Keratinocyte (primary cell): ENCODE data around the gene FHIP1A. TPM values are rescaled to one million over a fixed set of nuclear protein-coding genes. Genes with fewer than 3 reads are reported as not detected.

Source experiments
- DNase-seq: peaks from one replicate; pipeline ENCODE4 v3.0.0-alpha.2; 2011; ENCODE audit warnings: low read depth, missing footprints, low spot score
- FAIRE-seq: peaks from 2 replicates; lab custom pipeline; 2011; peaks lifted over from hg19 to GRCh38; lab: Jason Lieb, UNC
- H2AFZ ChIP-seq: 2 replicates; pipeline ENCODE4 v1.6.0; 2012; ENCODE audit warnings: low read length, control low read depth, inconsistent platforms; ENCODE audit not compliant: control insufficient read depth
- H3K27ac ChIP-seq: 2 replicates; pipeline ENCODE4 v1.5.1; 2011; ENCODE audit warnings: low read length; ENCODE audit not compliant: control insufficient read depth, insufficient read depth
- H3K27me3 ChIP-seq: 3 replicates; pipeline ENCODE4 v1.6.0; 2011; ENCODE audit warnings: low read length; ENCODE audit not compliant: control insufficient read depth, insufficient read depth; ENCODE audit errors: extremely low read depth
- H3K36me3 ChIP-seq, 2 experiments: 2 replicates in 1 of 2; 3 replicates in 1 of 2; pipeline ENCODE4 v1.5.1; 2011; ENCODE audit warnings: low read length in 2 of 2, mild to moderate bottlenecking in 1 of 2; ENCODE audit not compliant: control insufficient read depth in 2 of 2, insufficient read depth in 2 of 2; ENCODE audit errors: extremely low read depth in 1 of 2
- H3K4me1 ChIP-seq: 3 replicates; pipeline ENCODE4 v1.5.1; 2011; ENCODE audit warnings: low read length; ENCODE audit not compliant: control insufficient read depth, insufficient read depth; ENCODE audit errors: extremely low read depth
- H3K4me2 ChIP-seq: 3 replicates; pipeline ENCODE4 v1.6.0; 2011; ENCODE audit warnings: low read depth, low read length; ENCODE audit not compliant: control insufficient read depth, insufficient read depth; ENCODE audit errors: extremely low read depth
- H3K4me3 ChIP-seq, 3 experiments: fragments of 200-600 bp in 1 of 3; sonication (generic) in 1 of 3; 2 replicates in 2 of 3; 3 replicates in 1 of 3; pipeline ENCODE4 v1.5.1; 2011 to 2016; ENCODE audit warnings: low read length in 3 of 3, mild to moderate bottlenecking in 3 of 3, control low read depth in 2 of 3, inconsistent platforms in 1 of 3, low read depth in 1 of 3, mixed read lengths in 1 of 3, mixed run types in 1 of 3, moderate library complexity in 1 of 3; ENCODE audit not compliant: control insufficient read depth in 2 of 3, insufficient read depth in 2 of 3; ENCODE audit errors: extremely low read depth in 1 of 3
- H3K79me2 ChIP-seq: 2 replicates; pipeline ENCODE4 v1.6.0; 2012; ENCODE audit warnings: low read length; ENCODE audit not compliant: control insufficient read depth, insufficient read depth
- H3K9ac ChIP-seq: 3 replicates; pipeline ENCODE4 v1.6.0; 2011; ENCODE audit warnings: low read length; ENCODE audit not compliant: control insufficient read depth, insufficient read depth; ENCODE audit errors: extremely low read depth
- H3K9me1 ChIP-seq: 3 replicates; pipeline ENCODE4 v1.6.0; 2011; ENCODE audit warnings: low read length; ENCODE audit not compliant: control insufficient read depth, insufficient read depth; ENCODE audit errors: extremely low read depth
- H3K9me3 ChIP-seq: 2 replicates; pipeline ENCODE4 v1.5.1; 2012; ENCODE audit warnings: low read depth, low read length; ENCODE audit not compliant: control insufficient read depth
- H4K20me1 ChIP-seq: 3 replicates; pipeline ENCODE4 v1.6.0; 2011; ENCODE audit warnings: low read length; ENCODE audit not compliant: control insufficient read depth, insufficient read depth; ENCODE audit errors: extremely low read depth
- EZH2 ChIP-seq: IDR thresholded peaks from one replicate; pipeline ENCODE4 v1.6.1; 2012; ENCODE audit warnings: inconsistent platforms, mild to moderate bottlenecking, low read length, moderate library complexity
- dilution Hi-C: fragments of 300-500 bp; cut with MboI; formaldehyde crosslinking; loops from one replicate; pipeline ENCODE4 v1.7.0; 2020; ENCODE audit warnings: low sequenced_read_pairs; ENCODE audit not compliant: extremely low pct_ligation_motif_present
- polyA plus RNA-seq, 5 experiments: library from polyadenylated mRNA; depleted of rRNA in 3 of 5; stranded (reverse) in 3 of 5; stranded (forward) in 1 of 5; unstranded in 1 of 5; fragments of >200 nt; gene quantifications; 1 replicate in 1 of 5; 2 replicates in 3 of 5; 3 replicates in 1 of 5; pipeline versions ENCODE4 v1.2.1 to v1.2.3, GENCODE V29; 2011 to 2012; ENCODE audit warnings: missing spikeins in 2 of 5, low read depth in 1 of 5, low replicate concordance in 1 of 5
- TF ChIP-seq, protein P1 (sequence below), 3 experiments: IDR thresholded peaks in 1 of 3; conservative IDR thresholded peaks in 1 of 3; optimal IDR thresholded peaks in 1 of 3; 2 replicates in 2 of 3; 3 replicates in 1 of 3; pipeline versions ENCODE3 to v1.5.1; 2011; ENCODE audit warnings: low read length in 3 of 3, mild to moderate bottlenecking in 3 of 3, moderate library complexity in 2 of 3, control low read depth in 1 of 3, inconsistent platforms in 1 of 3; ENCODE audit not compliant: insufficient read depth in 2 of 3; ENCODE audit errors: extremely low read depth in 1 of 3

FHIP1A gene
- polyA plus RNA-seq, 1 donor (not counting 4 experiments of a cell fraction or from before 2014, with no cell fraction given), result 13.4 TPM

DNA sequence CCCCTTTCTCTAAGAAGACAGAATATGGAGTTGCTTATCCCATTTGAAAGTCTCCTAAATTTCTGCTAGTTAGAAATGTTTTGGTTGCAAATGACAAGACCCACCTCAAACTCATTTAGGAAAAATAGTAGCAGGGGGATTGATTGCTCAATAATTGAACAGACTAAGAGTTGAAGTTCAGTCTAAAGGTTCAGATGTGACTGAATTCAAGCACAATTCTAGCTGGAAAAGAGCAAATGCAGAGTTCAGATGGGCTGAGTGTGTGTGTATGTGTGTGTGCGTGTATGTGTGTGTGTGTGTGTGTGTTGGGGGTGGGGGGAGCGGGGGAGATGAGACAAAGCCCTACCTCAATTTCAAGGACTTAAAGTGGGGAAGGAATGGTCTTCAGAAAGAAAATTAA, 47.9 kb upstream of the FHIP1A start:
- dilution Hi-C loops, result no loop called here
- no peaks in the 10 kb centered on the region for H3K79me2 ChIP-seq
- no peaks in the 10 kb centered on the region for H3K9me1 ChIP-seq
- peaks cover 12% of the 10 kb centered on the region for H3K4me1 ChIP-seq
- no peaks in the 10 kb centered on the region for H4K20me1 ChIP-seq
- no peak overlapping the region for H3K4me2 ChIP-seq
- H3K27ac ChIP-seq, result no peak overlapping the region
- no peaks in the 10 kb centered on the region for H3K36me3 ChIP-seq
- FAIRE-seq (no peak), DNase-seq (no peak)
- TF ChIP-seq, protein P1, sequence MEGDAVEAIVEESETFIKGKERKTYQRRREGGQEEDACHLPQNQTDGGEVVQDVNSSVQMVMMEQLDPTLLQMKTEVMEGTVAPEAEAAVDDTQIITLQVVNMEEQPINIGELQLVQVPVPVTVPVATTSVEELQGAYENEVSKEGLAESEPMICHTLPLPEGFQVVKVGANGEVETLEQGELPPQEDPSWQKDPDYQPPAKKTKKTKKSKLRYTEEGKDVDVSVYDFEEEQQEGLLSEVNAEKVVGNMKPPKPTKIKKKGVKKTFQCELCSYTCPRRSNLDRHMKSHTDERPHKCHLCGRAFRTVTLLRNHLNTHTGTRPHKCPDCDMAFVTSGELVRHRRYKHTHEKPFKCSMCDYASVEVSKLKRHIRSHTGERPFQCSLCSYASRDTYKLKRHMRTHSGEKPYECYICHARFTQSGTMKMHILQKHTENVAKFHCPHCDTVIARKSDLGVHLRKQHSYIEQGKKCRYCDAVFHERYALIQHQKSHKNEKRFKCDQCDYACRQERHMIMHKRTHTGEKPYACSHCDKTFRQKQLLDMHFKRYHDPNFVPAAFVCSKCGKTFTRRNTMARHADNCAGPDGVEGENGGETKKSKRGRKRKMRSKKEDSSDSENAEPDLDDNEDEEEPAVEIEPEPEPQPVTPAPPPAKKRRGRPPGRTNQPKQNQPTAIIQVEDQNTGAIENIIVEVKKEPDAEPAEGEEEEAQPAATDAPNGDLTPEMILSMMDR (optimal IDR thresholded peaks at IDR 0.05 in 1 of 3, IDR thresholded peaks at IDR 0.05 in 1 of 3, conservative IDR thresholded peaks at IDR 0.05 in 1 of 3; ENCODE audit: extremely low read depth in 1 of 3, insufficient read depth in 2 of 3, low read length in 3 of 3), result no peak
- no peak for TF ChIP-seq EZH2
- H3K9me3 ChIP-seq, result no peaks in the 10 kb centered on the region
- H2AFZ ChIP-seq, result no peak overlapping the region
- no peaks in the 10 kb centered on the region for H3K27me3 ChIP-seq
- H3K4me3 ChIP-seq, result no peak overlapping the region
- H3K9ac ChIP-seq, result no peak overlapping the region

DNA sequence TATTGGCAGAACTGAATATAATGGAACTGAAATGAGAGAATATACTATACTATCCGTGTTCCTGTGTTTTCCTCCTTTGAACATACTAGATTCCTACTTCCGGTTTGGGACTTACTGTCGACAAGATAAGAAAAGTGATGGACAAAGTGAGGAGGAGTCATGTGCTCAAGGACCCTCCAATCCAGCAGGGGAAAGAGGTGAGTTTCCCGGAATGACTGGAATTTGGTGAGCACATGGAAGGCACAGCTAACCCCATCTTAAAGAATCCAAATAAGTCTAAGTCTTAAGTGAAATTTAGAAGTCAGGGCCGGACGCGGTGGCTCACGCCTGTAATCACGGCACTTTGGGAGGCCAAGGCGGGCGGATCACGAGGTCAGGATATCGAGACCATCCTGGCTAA, 47.0 kb upstream of the FHIP1A start:
- H4K20me1 ChIP-seq, result no peaks in the 10 kb centered on the region
- no peaks in the 10 kb centered on the region for H3K79me2 ChIP-seq
- no peaks in the 10 kb centered on the region for H3K27me3 ChIP-seq
- no peak overlapping the region for H3K4me2 ChIP-seq
- H3K27ac ChIP-seq, result no peak overlapping the region
- dilution Hi-C loops, result no loop called here
- H3K4me1 ChIP-seq, result peaks cover 5% of the 10 kb centered on the region
- H3K36me3 ChIP-seq, result no peaks in the 10 kb centered on the region
- no peak overlapping the region for H2AFZ ChIP-seq
- H3K4me3 ChIP-seq, result no peak overlapping the region
- no peaks in the 10 kb centered on the region for H3K9me3 ChIP-seq
- no peak for TF ChIP-seq EZH2
- TF ChIP-seq, protein P1 (optimal IDR thresholded peaks at IDR 0.05 in 1 of 3, IDR thresholded peaks at IDR 0.05 in 1 of 3, conservative IDR thresholded peaks at IDR 0.05 in 1 of 3; ENCODE audit: extremely low read depth in 1 of 3, insufficient read depth in 2 of 3, low read length in 3 of 3), result no peak
- H3K9ac ChIP-seq, result no peak overlapping the region
- FAIRE-seq (no peak), DNase-seq (no peak)
- H3K9me1 ChIP-seq, result no peaks in the 10 kb centered on the region
